ENCODE measurements around the gene B3GAT1. TPM values are rescaled to one million over a fixed set of nuclear protein-coding genes. Genes with fewer than 3 reads are reported as not detected.

Gene B3GAT1
- total RNA-seq, 1 experiment from 2014 or later = 34.3 TPM

- no peak overlapping the region for H3K56ac ChIP-seq (ENCODE audit: insufficient read length, low read depth, low read length)
- Mint-ChIP-seq H3K27ac (no peak overlapping the region; a peak in 1 of 7 replicates), H3K27me3 (ENCODE audit: low read depth) (peaks cover 20% of the 10 kb centered on the region), H3K4me1 (peaks cover 19 to 22% of the 10 kb centered on the region in 2 experiments), H3K9me3 (no peaks in the 10 kb centered on the region), H3K4me3 (no peak overlapping the region), H3K36me3 (ENCODE audit: insufficient read depth in 1 of 3, low read depth in 3 of 3) (peaks cover 2 to 9% (median 3%) of the 10 kb centered on the region in 3 experiments; a peak in 4 of 7 replicates)
- H3K27me3 ChIP-seq (ENCODE audit: insufficient read depth, low read length) = no peaks in the 10 kb centered on the region
- no peak overlapping the region for H3K4ac ChIP-seq (ENCODE audit: low read depth, low read length)
- WGBS (ENCODE audit: extremely low coverage, insufficient read length, low lambda C conversion rate) = no CpG with 5 or more reads among the region's 10 CpGs
- TF ChIP-seq, protein P1, sequence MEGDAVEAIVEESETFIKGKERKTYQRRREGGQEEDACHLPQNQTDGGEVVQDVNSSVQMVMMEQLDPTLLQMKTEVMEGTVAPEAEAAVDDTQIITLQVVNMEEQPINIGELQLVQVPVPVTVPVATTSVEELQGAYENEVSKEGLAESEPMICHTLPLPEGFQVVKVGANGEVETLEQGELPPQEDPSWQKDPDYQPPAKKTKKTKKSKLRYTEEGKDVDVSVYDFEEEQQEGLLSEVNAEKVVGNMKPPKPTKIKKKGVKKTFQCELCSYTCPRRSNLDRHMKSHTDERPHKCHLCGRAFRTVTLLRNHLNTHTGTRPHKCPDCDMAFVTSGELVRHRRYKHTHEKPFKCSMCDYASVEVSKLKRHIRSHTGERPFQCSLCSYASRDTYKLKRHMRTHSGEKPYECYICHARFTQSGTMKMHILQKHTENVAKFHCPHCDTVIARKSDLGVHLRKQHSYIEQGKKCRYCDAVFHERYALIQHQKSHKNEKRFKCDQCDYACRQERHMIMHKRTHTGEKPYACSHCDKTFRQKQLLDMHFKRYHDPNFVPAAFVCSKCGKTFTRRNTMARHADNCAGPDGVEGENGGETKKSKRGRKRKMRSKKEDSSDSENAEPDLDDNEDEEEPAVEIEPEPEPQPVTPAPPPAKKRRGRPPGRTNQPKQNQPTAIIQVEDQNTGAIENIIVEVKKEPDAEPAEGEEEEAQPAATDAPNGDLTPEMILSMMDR (conservative IDR thresholded peaks at IDR 0.05) = no peak
- DNase-seq = no peak
- H4K20me1 ChIP-seq (ENCODE audit: control insufficient read depth, insufficient read depth, insufficient read length) = no peaks in the 10 kb centered on the region
- no peak overlapping the region for H2BK12ac ChIP-seq (ENCODE audit: insufficient read length, low read depth, low read length)
- no peak overlapping the region for H3K18ac ChIP-seq (ENCODE audit: insufficient read length, low read depth, low read length)
- no peak overlapping the region for H3K23ac ChIP-seq (ENCODE audit: insufficient read length, low read depth, low read length)
- H4K8ac ChIP-seq (replicated peaks; ENCODE audit: insufficient read length, low read depth, low read length) = no peak overlapping the region
- H3K79me2 ChIP-seq (ENCODE audit: insufficient read depth, low read length) = no peaks in the 10 kb centered on the region
- no peak overlapping the region for H4K91ac ChIP-seq (ENCODE audit: insufficient read length, low read depth, low read length)
- no peak overlapping the region for H4K5ac ChIP-seq (ENCODE audit: insufficient read length, low read depth, low read length)
- H2AK5ac ChIP-seq (ENCODE audit: insufficient read length, low read length) = no peak overlapping the region
- no peaks in the 10 kb centered on the region for H3K79me1 ChIP-seq (ENCODE audit: insufficient read depth, low read depth, low read length, poor library complexity, severe bottlenecking)
- H3T11ph ChIP-seq (ENCODE audit: low read length) = no peak overlapping the region
- H2AFZ ChIP-seq (ENCODE audit: low read length) = no peak overlapping the region
- H2BK5ac ChIP-seq (ENCODE audit: insufficient read length, low read length) = no peak overlapping the region
- peaks cover 4% of the 10 kb centered on the region; the same call in 1 of the 2 replicates for H3K4me1 ChIP-seq (ENCODE audit: insufficient read depth, low read length)
- no peaks in the 10 kb centered on the region for H3K9me3 ChIP-seq (ENCODE audit: control insufficient read depth, low read depth, low read length)
- H3K9ac ChIP-seq (ENCODE audit: extremely low read depth, insufficient read length, low read length) = no peak overlapping the region
- H2BK15ac ChIP-seq (ENCODE audit: low read depth, low read length) = no peak overlapping the region
- H2BK120ac ChIP-seq (ENCODE audit: low read depth, low read length, poor library complexity, severe bottlenecking) = no peak overlapping the region
- no peak overlapping the region for H3K14ac ChIP-seq (ENCODE audit: insufficient read depth, low read length)
- no peak overlapping the region for H3K27ac ChIP-seq (ENCODE audit: insufficient read length, low read depth, low read length)
- no peaks in the 10 kb centered on the region for H3K23me2 ChIP-seq (ENCODE audit: insufficient read length, low read depth, low read length, poor library complexity, severe bottlenecking)
- H3K4me2 ChIP-seq (ENCODE audit: insufficient read depth, insufficient read length, low read length) = no peak overlapping the region
- no peak overlapping the region for H2BK20ac ChIP-seq (ENCODE audit: low read depth, low read length, poor library complexity, severe bottlenecking)
Measured at GRCh38 chr11:134372536-134372935, 39.5 kb downstream of the B3GAT1 start.
